ENCODE results near the gene ZNF536.

- TF ChIP-seq GATA3 (IDR thresholded peaks at IDR 0.05; ENCODE audit: low read depth, low read length) (no peak), GATA2 (IDR thresholded peaks at IDR 0.05; ENCODE audit: low read depth, low read length) (no peak)
These were observed 77.0 kb downstream of the ZNF536 start for GRCh38 chr19:30449078-30449590.

Measured in SH-SY5Y (cell line).